IPS-18c (cell line): ENCODE data around the gene MFAP2.
A peak's percentile ranks its signal among the peaks of the same experiment; 100 is the strongest.
"Not testable (repeated sequence)": the region's sequence is repeated elsewhere in the genome, so short reads cannot be mapped to it uniquely, and the experiment has no call there.

Experiments
- H3K4me3 ChIP-seq: 2 replicates; pipeline ENCODE4 v1.7.0; 2013; ENCODE audit warnings: low read depth, mild to moderate bottlenecking, low read length, moderate library complexity; ENCODE audit not compliant: insufficient read depth
- H3K9me3 ChIP-seq: one replicate; pipeline ENCODE4 v1.6.1; 2013; ENCODE audit warnings: mild to moderate bottlenecking, low read length, moderate library complexity; ENCODE audit not compliant: control insufficient read depth, insufficient read depth

MFAP2 gene

GRCh38 chr1:16972189-16972895 lies 8.1 kb downstream of the MFAP2 start:
- H3K4me3 ChIP-seq, result no peak overlapping the region
- H3K9me3 ChIP-seq, result no peaks in the 10 kb centered on the region

GRCh38 chr1:16971341-16972188 lies 8.9 kb downstream of the MFAP2 start:
- Histone ChIP-seq H3K4me3 (no peak overlapping the region), H3K9me3 (no peaks in the 10 kb centered on the region)

GRCh38 chr1:16970132-16970910 lies 10.1 kb downstream of the MFAP2 start:
- no peak overlapping the region for H3K4me3 ChIP-seq
- no peaks in the 10 kb centered on the region for H3K9me3 ChIP-seq

GRCh38 chr1:16969651-16970050 lies 10.8 kb downstream of the MFAP2 start:
- Histone ChIP-seq H3K9me3 (no peaks in the 10 kb centered on the region), H3K4me3 (no peak overlapping the region)

- Histone ChIP-seq H3K9me3 (no peaks in the 10 kb centered on the region), H3K4me3 (no peak overlapping the region)
Observed at GRCh38 chr1:16969057-16969611, 11.3 kb downstream of the MFAP2 start.

- Histone ChIP-seq H3K9me3 (no peaks in the 10 kb centered on the region), H3K4me3 (no peak overlapping the region)
Observed at GRCh38 chr1:16968372-16968771, 12.0 kb downstream of the MFAP2 start.

GRCh38 chr1:16967962-16968361 lies 12.5 kb downstream of the MFAP2 start:
- H3K9me3 ChIP-seq, result no peaks in the 10 kb centered on the region
- H3K4me3 ChIP-seq, result no peak overlapping the region

GRCh38 chr1:16967095-16967575 lies 13.3 kb downstream of the MFAP2 start:
- Histone ChIP-seq H3K4me3 (no peak overlapping the region), H3K9me3 (no peaks in the 10 kb centered on the region)

- no peaks in the 10 kb centered on the region for H3K9me3 ChIP-seq
- no peak overlapping the region for H3K4me3 ChIP-seq
Observed at GRCh38 chr1:16966282-16966681, 14.1 kb downstream of the MFAP2 start.

GRCh38 chr1:16965486-16966067 lies 14.8 kb downstream of the MFAP2 start:
- Histone ChIP-seq H3K9me3 (no peaks in the 10 kb centered on the region), H3K4me3 (no peak overlapping the region)

GRCh38 chr1:16964169-16964568 lies 16.3 kb downstream of the MFAP2 start:
- H3K4me3 ChIP-seq, H3K9me3 ChIP-seq: not testable (repeated sequence)

- H3K9me3 ChIP-seq, result no peaks in the 10 kb centered on the region
- H3K4me3 ChIP-seq, result no peak overlapping the region
Observed at GRCh38 chr1:16961297-16962133, 18.9 kb downstream of the MFAP2 start.

- H3K4me3 ChIP-seq, result peak overlapping the region; percentile 40; the same call in 1 of the 2 replicates
Observed at GRCh38 chr1:16960560-16961296, 19.7 kb downstream of the MFAP2 start.

GRCh38 chr1:16958475-16958874 lies 21.9 kb downstream of the MFAP2 start:
- H3K9me3 ChIP-seq, result no peaks in the 10 kb centered on the region
- no peak overlapping the region for H3K4me3 ChIP-seq

More at GRCh38 chr1:16960560-16961296, 19.7 kb downstream of the MFAP2 start:
- no peaks in the 10 kb centered on the region for H3K9me3 ChIP-seq

GRCh38 chr1:16957731-16958130 lies 22.7 kb downstream of the MFAP2 start:
- Histone ChIP-seq H3K9me3 (no peaks in the 10 kb centered on the region), H3K4me3 (no peak overlapping the region)

GRCh38 chr1:16956775-16957174 lies 23.6 kb downstream of the MFAP2 start:
- no peaks in the 10 kb centered on the region for H3K9me3 ChIP-seq

More at GRCh38 chr1:16956775-16957174, 23.6 kb downstream of the MFAP2 start:
- no peak overlapping the region for H3K4me3 ChIP-seq
